ENCODE data around the gene DGKZ.

DGKZ gene

GRCh38 chr11:46383404-46383758, 36.1 kb downstream of the DGKZ start:
- H3K36me3 ChIP-seq (ENCODE audit: insufficient read depth, low read length) = peaks cover 3% of the 10 kb centered on the region; the same call in 1 of the 2 replicates
- H3K4me3 ChIP-seq (ENCODE audit: low read length) = no peak overlapping the region
- no peaks in the 10 kb centered on the region for H3K9me3 ChIP-seq (ENCODE audit: insufficient read depth, low read depth, low read length)
- 85% methylated on average over 7 of the region's 7 CpGs for WGBS
- peaks cover 22% of the 10 kb centered on the region for H3K4me1 ChIP-seq (ENCODE audit: insufficient read depth, low read length)
- H3K9ac ChIP-seq (ENCODE audit: low read depth, low read length) = no peak overlapping the region
- no peak overlapping the region for H3K27ac ChIP-seq (ENCODE audit: low read depth, low read length)
- H3K27me3 ChIP-seq (ENCODE audit: insufficient read depth, low read length) = peaks cover 24% of the 10 kb centered on the region

DNA sequence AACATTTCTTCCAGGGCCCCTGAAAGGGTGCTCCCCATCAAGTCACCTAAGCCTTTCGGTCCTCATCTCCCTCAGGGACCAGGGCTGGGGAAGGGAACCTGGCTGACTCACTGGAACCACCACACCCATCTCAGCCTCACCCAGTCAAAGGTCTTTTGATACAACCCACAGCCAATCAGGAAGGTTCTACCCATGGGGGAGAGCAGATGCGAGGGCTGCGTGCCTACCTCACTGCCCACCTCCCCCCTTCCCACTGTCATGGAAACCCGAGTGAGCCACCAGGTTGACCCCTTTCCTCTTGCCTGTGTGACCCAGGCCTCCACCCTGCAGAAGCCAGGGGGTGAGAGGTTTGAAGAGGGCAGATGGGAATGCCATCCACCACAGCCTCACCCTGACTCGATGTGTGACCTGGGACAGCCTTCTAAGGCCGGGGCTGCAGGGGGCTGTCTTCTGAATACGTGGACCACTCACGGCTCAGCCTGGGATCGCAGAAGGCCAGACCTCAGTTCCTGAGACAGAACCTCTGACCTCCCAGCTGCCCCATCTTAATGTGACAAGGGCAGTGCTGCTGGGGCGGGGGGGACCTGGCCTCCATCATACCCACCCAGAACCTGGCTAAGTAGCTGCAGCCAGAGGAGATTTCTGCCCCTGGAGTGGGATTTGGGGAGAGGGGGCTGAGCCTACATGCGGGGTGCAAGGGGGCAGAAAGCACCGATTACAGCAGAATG, 36.9 kb downstream of the DGKZ start:
- H3K27ac ChIP-seq (ENCODE audit: low read depth, low read length) = no peak overlapping the region
- no peaks in the 10 kb centered on the region for H3K9me3 ChIP-seq (ENCODE audit: insufficient read depth, low read depth, low read length)
- H3K4me3 ChIP-seq (ENCODE audit: low read length) = no peak overlapping the region
- H3K4me1 ChIP-seq (ENCODE audit: insufficient read depth, low read length) = peaks cover 27% of the 10 kb centered on the region
- WGBS = 86% methylated on average over 11 of the region's 12 CpGs
- peaks cover 3% of the 10 kb centered on the region; the same call in 1 of the 2 replicates for H3K36me3 ChIP-seq (ENCODE audit: insufficient read depth, low read length)
- no peak overlapping the region for H3K9ac ChIP-seq (ENCODE audit: low read depth, low read length)
- H3K27me3 ChIP-seq (ENCODE audit: insufficient read depth, low read length) = peaks cover 32% of the 10 kb centered on the region

- Histone ChIP-seq H3K27me3 (ENCODE audit: insufficient read depth, low read length) (peaks cover 44% of the 10 kb centered on the region), H3K36me3 (ENCODE audit: insufficient read depth, low read length) (peaks cover 3% of the 10 kb centered on the region; the same call in 1 of the 2 replicates), H3K4me3 (ENCODE audit: low read length) (no peak overlapping the region), H3K27ac (ENCODE audit: low read depth, low read length) (no peak overlapping the region), H3K4me1 (ENCODE audit: insufficient read depth, low read length) (peaks cover 23% of the 10 kb centered on the region), H3K9me3 (ENCODE audit: insufficient read depth, low read depth, low read length) (no peaks in the 10 kb centered on the region), H3K9ac (ENCODE audit: low read depth, low read length) (no peak overlapping the region)
- 95% methylated on average over 47 of the region's 47 CpGs for WGBS
Measured at GRCh38 chr11:46385169-46386004, 38.1 kb downstream of the DGKZ start.

- H3K9ac ChIP-seq (ENCODE audit: low read depth, low read length) = no peak overlapping the region
- H3K4me1 ChIP-seq (ENCODE audit: insufficient read depth, low read length) = peaks cover 23% of the 10 kb centered on the region
- H3K36me3 ChIP-seq (ENCODE audit: insufficient read depth, low read length) = peaks cover 3% of the 10 kb centered on the region; the same call in 1 of the 2 replicates
- no peak overlapping the region for H3K4me3 ChIP-seq (ENCODE audit: low read length)
- no peaks in the 10 kb centered on the region for H3K9me3 ChIP-seq (ENCODE audit: insufficient read depth, low read depth, low read length)
- peaks cover 51% of the 10 kb centered on the region for H3K27me3 ChIP-seq (ENCODE audit: insufficient read depth, low read length)
- 97% methylated on average over 25 of the region's 25 CpGs for WGBS
- H3K27ac ChIP-seq (ENCODE audit: low read depth, low read length) = no peak overlapping the region
Measured at GRCh38 chr11:46386005-46386578, 38.8 kb downstream of the DGKZ start.

DNA sequence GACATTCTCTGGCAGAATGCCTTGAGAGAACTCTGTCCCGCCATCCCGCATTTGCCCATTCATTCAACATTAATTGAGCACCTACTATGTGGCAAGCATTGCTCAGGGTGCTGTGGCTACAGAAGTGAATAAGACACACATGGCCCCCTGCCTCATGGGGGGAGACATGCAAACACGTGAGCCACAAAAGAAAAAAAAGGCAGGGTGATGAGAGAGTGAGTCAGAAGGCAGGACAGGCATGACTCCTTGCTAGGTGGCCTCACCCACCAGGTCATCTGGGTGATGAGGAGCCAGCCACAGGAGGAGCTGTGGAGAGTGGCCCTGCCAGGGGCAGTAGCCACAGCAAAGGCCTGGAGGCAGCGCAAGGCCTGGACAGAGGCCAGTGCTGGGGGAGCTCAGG, 39.4 kb downstream of the DGKZ start:
- H3K27me3 ChIP-seq (ENCODE audit: insufficient read depth, low read length) = peaks cover 57% of the 10 kb centered on the region
- no peak overlapping the region for H3K27ac ChIP-seq (ENCODE audit: low read depth, low read length)
- peaks cover 3% of the 10 kb centered on the region; the same call in 1 of the 2 replicates for H3K36me3 ChIP-seq (ENCODE audit: insufficient read depth, low read length)
- no peaks in the 10 kb centered on the region for H3K9me3 ChIP-seq (ENCODE audit: insufficient read depth, low read depth, low read length)
- 88% methylated on average over 4 of the region's 4 CpGs for WGBS
- no peak overlapping the region for H3K4me3 ChIP-seq (ENCODE audit: low read length)
- H3K4me1 ChIP-seq (ENCODE audit: insufficient read depth, low read length) = peaks cover 23% of the 10 kb centered on the region
- H3K9ac ChIP-seq (ENCODE audit: low read depth, low read length) = no peak overlapping the region

DNA sequence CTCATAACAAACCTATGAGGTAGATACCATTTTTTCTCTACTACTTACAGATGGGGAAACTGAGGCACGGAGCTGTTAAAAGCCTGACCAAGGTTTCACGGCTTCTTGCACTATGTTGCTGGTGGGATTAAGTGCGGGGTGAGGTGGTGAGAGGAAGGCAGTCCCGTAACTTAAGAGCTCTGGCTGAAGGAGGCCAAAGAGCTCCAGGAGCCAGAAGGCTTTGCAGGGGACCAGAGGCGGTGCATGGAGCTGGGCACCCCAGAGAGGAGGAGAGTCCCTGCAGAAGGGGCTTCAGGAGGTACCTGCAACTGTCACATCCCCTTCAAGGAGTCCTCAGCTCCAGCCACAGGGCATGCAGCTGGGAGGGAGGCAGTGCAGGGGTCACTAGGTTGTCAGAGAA, 40.2 kb downstream of the DGKZ start:
- H3K4me3 ChIP-seq (ENCODE audit: low read length) = no peak overlapping the region
- no peaks in the 10 kb centered on the region for H3K9me3 ChIP-seq (ENCODE audit: insufficient read depth, low read depth, low read length)
- no peak overlapping the region for H3K9ac ChIP-seq (ENCODE audit: low read depth, low read length)
- H3K36me3 ChIP-seq (ENCODE audit: insufficient read depth, low read length) = peaks cover 3% of the 10 kb centered on the region; the same call in 1 of the 2 replicates
- WGBS = 87% methylated on average over 5 of the region's 5 CpGs
- peaks cover 23% of the 10 kb centered on the region for H3K4me1 ChIP-seq (ENCODE audit: insufficient read depth, low read length)
- no peak overlapping the region for H3K27ac ChIP-seq (ENCODE audit: low read depth, low read length)
- H3K27me3 ChIP-seq (ENCODE audit: insufficient read depth, low read length) = peaks cover 65% of the 10 kb centered on the region

GRCh38 chr11:46387919-46388618, 40.8 kb downstream of the DGKZ start:
- H3K4me1 ChIP-seq (ENCODE audit: insufficient read depth, low read length) = peaks cover 17% of the 10 kb centered on the region
- no peak overlapping the region for H3K27ac ChIP-seq (ENCODE audit: low read depth, low read length)
- 37% methylated on average over 24 of the region's 24 CpGs for WGBS
- H3K27me3 ChIP-seq (ENCODE audit: insufficient read depth, low read length) = peaks cover 70% of the 10 kb centered on the region
- peaks cover 3% of the 10 kb centered on the region; the same call in 1 of the 2 replicates for H3K36me3 ChIP-seq (ENCODE audit: insufficient read depth, low read length)
- no peaks in the 10 kb centered on the region for H3K9me3 ChIP-seq (ENCODE audit: insufficient read depth, low read depth, low read length)
- H3K9ac ChIP-seq (ENCODE audit: low read depth, low read length) = no peak overlapping the region
- H3K4me3 ChIP-seq (ENCODE audit: low read length) = no peak overlapping the region

GRCh38 chr11:46388619-46389449, 41.6 kb downstream of the DGKZ start:
- H3K9ac ChIP-seq (ENCODE audit: low read depth, low read length) = no peak overlapping the region
- no peaks in the 10 kb centered on the region for H3K9me3 ChIP-seq (ENCODE audit: insufficient read depth, low read depth, low read length)
- peaks cover 16% of the 10 kb centered on the region for H3K4me1 ChIP-seq (ENCODE audit: insufficient read depth, low read length)
- 8% methylated on average over 21 of the region's 21 CpGs for WGBS
- no peaks in the 10 kb centered on the region for H3K36me3 ChIP-seq (ENCODE audit: insufficient read depth, low read length)
- H3K4me3 ChIP-seq (ENCODE audit: low read length) = peak overlapping the region; percentile 60
- peaks cover 78% of the 10 kb centered on the region for H3K27me3 ChIP-seq (ENCODE audit: insufficient read depth, low read length)
- no peak overlapping the region for H3K27ac ChIP-seq (ENCODE audit: low read depth, low read length)

GRCh38 chr11:46389450-46390330, 42.4 kb downstream of the DGKZ start:
- 3% methylated on average over 80 of the region's 80 CpGs for WGBS
- Histone ChIP-seq H3K27ac (ENCODE audit: low read depth, low read length) (no peak overlapping the region), H3K27me3 (ENCODE audit: insufficient read depth, low read length) (peaks cover 79% of the 10 kb centered on the region), H3K9me3 (ENCODE audit: insufficient read depth, low read depth, low read length) (no peaks in the 10 kb centered on the region), H3K4me1 (ENCODE audit: insufficient read depth, low read length) (peaks cover 16% of the 10 kb centered on the region), H3K4me3 (ENCODE audit: low read length) (peak overlapping the region; percentile 60), H3K36me3 (ENCODE audit: insufficient read depth, low read length) (no peaks in the 10 kb centered on the region), H3K9ac (ENCODE audit: low read depth, low read length) (no peak overlapping the region)

All from HUES64 (cell line).